GM21447 (cell line): ENCODE results near the gene AZU1.
"Not testable (repeated sequence)": the region's sequence is repeated elsewhere in the genome, so short reads cannot be mapped to it uniquely, and the experiment has no call there.

ENCODE experiments used
- ATAC-seq: cut with Tn5 transposase; IDR thresholded peaks from one replicate; pipeline ENCODE4 v1.9.1; 2021; ENCODE audit not compliant: unreplicated experiment

The AZU1 gene

GRCh38 chr19:852136-853013 lies 24.7 kb downstream of the AZU1 start, which contains the start of gene ELANE:
ELANE (plus strand) TSS chr19:852303; CDS start chr19:852329, 26 bp downstream.
- ATAC-seq: no peak

- no peak for ATAC-seq
These were observed 25.5 kb downstream of the AZU1 start for GRCh38 chr19:853014-853585.

GRCh38 chr19:853614-854220 lies 26.1 kb downstream of the AZU1 start:
- not testable (repeated sequence) for ATAC-seq

GRCh38 chr19:854549-854948 lies 26.9 kb downstream of the AZU1 start:
- no peak for ATAC-seq

- ATAC-seq: no peak
These were observed 27.5 kb downstream of the AZU1 start for GRCh38 chr19:855142-855541.

- ATAC-seq: no peak
These were observed 28.0 kb downstream of the AZU1 start for GRCh38 chr19:855566-856120.

- no peak for ATAC-seq
These were observed 30.6 kb downstream of the AZU1 start for GRCh38 chr19:858284-858683.

- ATAC-seq: no peak
These were observed 31.5 kb downstream of the AZU1 start, which contains the start of gene CFD for GRCh38 chr19:858868-859843. CFD (plus strand) TSS chr19:859664; CDS start chr19:859690, 26 bp downstream.

- no peak for ATAC-seq
These were observed 33.6 kb downstream of the AZU1 start for GRCh38 chr19:861141-861755.

- ATAC-seq: no peak
These were observed 34.3 kb downstream of the AZU1 start for GRCh38 chr19:861756-862580.

GRCh38 chr19:862581-863314 lies 35.1 kb downstream of the AZU1 start:
- ATAC-seq: no peak

GRCh38 chr19:863315-863620 lies 35.6 kb downstream of the AZU1 start:
- no peak for ATAC-seq

GRCh38 chr19:866769-867300 lies 39.2 kb downstream of the AZU1 start:
- ATAC-seq: no peak

- ATAC-seq: no peak
These were observed 39.7 kb downstream of the AZU1 start for GRCh38 chr19:867301-867793.

- no peak for ATAC-seq
These were observed 40.3 kb downstream of the AZU1 start for GRCh38 chr19:867855-868457.

- ATAC-seq: no peak
These were observed 41.0 kb downstream of the AZU1 start for GRCh38 chr19:868458-869244.
